ENCODE results near the gene AP1AR.

The AP1AR gene

GRCh38 chr4:112231779-112232713 is at the start of gene AP1AR:
Gene AP1AR (plus strand): TSS chr4:112231787. CDS start chr4:112232092, 305 bp downstream.
- peaks cover 17% of the 10 kb centered on the region in 2 experiments for H3K4me1 ChIP-seq (ENCODE audit: control insufficient read depth in 1 of 2, insufficient read depth in 1 of 2, low read depth in 1 of 2, low read length in 1 of 2)
- no peaks in the 10 kb centered on the region for H3K9me3 ChIP-seq
- H3K4me3 ChIP-seq (ENCODE audit: low read depth in 1 of 2, low read length in 1 of 2): peak within 1 kb of the TSS; percentile 67 to 95
- no peaks in the 10 kb centered on the region for H3K36me3 ChIP-seq
- peak; percentile 6 for TF ChIP-seq CTCF (IDR thresholded peaks at IDR 0.05)
- H3K27ac ChIP-seq: peak within 1 kb of the TSS; percentile 92
- H3K27me3 ChIP-seq: peaks cover 9% of the 10 kb centered on the region

DNA sequence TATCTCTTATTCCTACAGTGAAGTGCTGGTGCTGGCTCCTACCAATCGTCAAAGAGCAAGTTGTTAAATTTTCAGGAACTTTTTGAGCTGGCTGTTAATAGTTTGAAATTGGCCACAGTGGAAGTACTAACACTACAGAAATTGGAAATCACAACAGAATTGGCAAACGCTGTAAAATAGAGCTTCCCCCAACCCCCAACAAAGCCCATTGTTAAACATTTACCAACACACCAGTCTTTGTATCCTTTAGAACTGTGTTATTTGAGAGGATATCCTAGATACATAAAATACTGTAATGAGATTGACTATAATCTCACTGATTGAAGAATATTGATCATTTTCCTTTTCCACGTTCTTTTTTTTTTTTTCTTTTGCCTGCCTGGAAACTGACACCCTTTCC is 49.0 kb upstream of the AP1AR start:
- H3K4me3 ChIP-seq (ENCODE audit: low read depth in 1 of 2, low read length in 1 of 2): no peak overlapping the region
- no peaks in the 10 kb centered on the region for H3K36me3 ChIP-seq
- peaks cover 9 to 13% of the 10 kb centered on the region in 2 experiments for H3K4me1 ChIP-seq (ENCODE audit: control insufficient read depth in 1 of 2, insufficient read depth in 1 of 2, low read depth in 1 of 2, low read length in 1 of 2)
- no peak for TF ChIP-seq CTCF (IDR thresholded peaks at IDR 0.05)
- H3K27ac ChIP-seq: no peak overlapping the region
- H3K9me3 ChIP-seq: no peaks in the 10 kb centered on the region
- H3K27me3 ChIP-seq: no peaks in the 10 kb centered on the region

GRCh38 chr4:112183252-112183651 is 48.3 kb upstream of the AP1AR start:
- Histone ChIP-seq H3K9me3 (no peaks in the 10 kb centered on the region), H3K4me1 (ENCODE audit: control insufficient read depth in 1 of 2, insufficient read depth in 1 of 2, low read depth in 1 of 2, low read length in 1 of 2) (peaks cover 9 to 13% of the 10 kb centered on the region in 2 experiments), H3K4me3 (ENCODE audit: low read depth in 1 of 2, low read length in 1 of 2) (no peak overlapping the region), H3K27me3 (no peaks in the 10 kb centered on the region), H3K36me3 (no peaks in the 10 kb centered on the region), H3K27ac (no peak overlapping the region)
- TF ChIP-seq CTCF (IDR thresholded peaks at IDR 0.05): no peak

DNA sequence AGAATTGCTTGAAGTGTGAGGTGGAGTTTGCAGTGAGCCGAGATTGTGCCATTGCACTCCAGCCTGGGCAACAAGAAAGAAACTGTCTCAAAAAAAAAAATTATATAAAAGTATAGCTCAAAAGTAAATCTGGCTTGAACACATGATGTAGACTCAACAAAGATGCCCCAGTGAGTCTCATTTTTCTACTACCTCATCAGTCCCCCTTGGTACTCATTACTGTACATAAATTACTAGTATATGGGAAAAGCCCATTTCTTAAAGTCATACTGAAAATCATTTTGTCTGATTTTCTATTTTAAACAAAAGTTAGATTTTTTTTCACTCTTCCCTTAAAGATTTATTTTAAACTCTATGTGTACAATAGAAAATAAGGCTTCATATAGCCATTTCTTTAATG is 47.1 kb upstream of the AP1AR start:
- Histone ChIP-seq H3K4me1 (ENCODE audit: control insufficient read depth in 1 of 2, insufficient read depth in 1 of 2, low read depth in 1 of 2, low read length in 1 of 2) (peaks cover 9 to 13% of the 10 kb centered on the region in 2 experiments), H3K27me3 (no peaks in the 10 kb centered on the region), H3K4me3 (ENCODE audit: low read depth in 1 of 2, low read length in 1 of 2) (no peak overlapping the region), H3K36me3 (no peaks in the 10 kb centered on the region), H3K27ac (no peak overlapping the region), H3K9me3 (no peaks in the 10 kb centered on the region)
- TF ChIP-seq CTCF (IDR thresholded peaks at IDR 0.05): no peak

DNA sequence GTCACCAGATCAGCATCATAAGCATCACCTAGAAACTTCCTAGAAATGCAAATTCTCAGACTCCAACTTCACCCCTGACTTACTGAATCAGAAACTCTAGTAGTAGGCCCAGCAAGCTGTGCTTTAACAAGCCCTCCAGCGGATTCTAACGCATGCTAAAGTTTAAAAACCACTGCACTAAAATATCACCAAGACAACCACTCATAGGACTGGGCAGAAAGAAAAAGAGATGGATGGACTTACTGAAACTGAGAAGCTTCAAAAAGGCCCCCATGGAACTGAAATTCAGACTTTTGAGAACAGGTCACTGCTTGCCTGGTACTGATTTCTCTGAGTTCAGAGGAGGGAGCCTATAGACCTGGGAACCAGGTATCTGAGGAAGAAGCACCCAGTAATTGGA is 46.3 kb upstream of the AP1AR start:
- H3K27ac ChIP-seq: no peak overlapping the region

More for the DNA sequence above, 46.3 kb upstream of the AP1AR start:
- Histone ChIP-seq H3K4me3 (ENCODE audit: low read depth in 1 of 2, low read length in 1 of 2) (no peak overlapping the region), H3K9me3 (no peaks in the 10 kb centered on the region), H3K36me3 (no peaks in the 10 kb centered on the region), H3K4me1 (ENCODE audit: control insufficient read depth in 1 of 2, insufficient read depth in 1 of 2, low read depth in 1 of 2, low read length in 1 of 2) (peaks cover 9 to 13% of the 10 kb centered on the region in 2 experiments), H3K27me3 (no peaks in the 10 kb centered on the region)
- TF ChIP-seq CTCF (IDR thresholded peaks at IDR 0.05): no peak

All from neutrophil (primary cell).